GM19240 (cell line): ENCODE measurements around the gene GRID1.
"Not testable (repeated sequence)": the region's sequence is repeated elsewhere in the genome, so short reads cannot be mapped to it uniquely, and the experiment has no call there.

Experiments used
- DNase-seq: peaks from one replicate; pipeline ENCODE4 v3.0.0; 2011; ENCODE audit warnings: low spot score; ENCODE audit not compliant: insufficient read length

The GRID1 gene

DNA sequence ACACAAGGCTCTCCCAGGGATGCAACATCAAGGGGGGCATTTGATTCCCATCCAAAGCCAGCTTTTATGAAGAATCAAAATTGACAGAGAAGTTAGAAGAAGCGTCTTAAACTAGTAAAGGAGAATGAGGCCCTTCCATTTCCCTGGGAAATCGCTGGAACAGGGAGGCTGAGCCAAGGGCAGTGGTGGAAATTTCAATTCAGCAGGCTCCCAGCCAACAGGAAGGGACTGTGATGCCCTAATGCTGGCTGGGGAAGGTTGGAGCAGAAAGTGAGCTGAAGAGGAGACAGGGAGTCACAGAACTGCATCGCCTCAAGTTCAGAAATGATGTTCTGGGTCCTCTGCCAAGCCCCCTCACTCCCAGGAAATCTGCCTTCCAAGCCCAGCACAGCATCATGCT, 517.3 kb downstream of the GRID1 start:
- no peak for DNase-seq

DNA sequence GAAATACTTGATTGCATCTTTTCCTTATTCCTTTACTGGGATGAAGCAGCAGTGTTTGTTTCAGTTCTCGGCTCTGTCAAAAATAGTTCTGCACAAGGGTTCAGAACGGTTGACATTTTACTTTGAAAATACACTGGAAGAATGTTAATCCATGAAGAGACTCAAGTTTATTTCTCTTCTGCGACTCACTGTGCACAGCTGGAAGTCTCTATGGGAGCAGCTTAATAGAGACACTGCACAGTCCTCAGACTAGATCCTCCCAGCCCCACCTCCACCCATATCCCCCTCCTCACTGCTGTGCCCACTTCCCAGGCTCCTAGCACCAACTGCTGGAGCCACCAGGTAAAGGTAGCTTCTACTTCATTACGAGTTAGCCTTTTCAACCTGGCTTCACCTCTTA, 517.8 kb downstream of the GRID1 start:
- DNase-seq = no peak

DNA sequence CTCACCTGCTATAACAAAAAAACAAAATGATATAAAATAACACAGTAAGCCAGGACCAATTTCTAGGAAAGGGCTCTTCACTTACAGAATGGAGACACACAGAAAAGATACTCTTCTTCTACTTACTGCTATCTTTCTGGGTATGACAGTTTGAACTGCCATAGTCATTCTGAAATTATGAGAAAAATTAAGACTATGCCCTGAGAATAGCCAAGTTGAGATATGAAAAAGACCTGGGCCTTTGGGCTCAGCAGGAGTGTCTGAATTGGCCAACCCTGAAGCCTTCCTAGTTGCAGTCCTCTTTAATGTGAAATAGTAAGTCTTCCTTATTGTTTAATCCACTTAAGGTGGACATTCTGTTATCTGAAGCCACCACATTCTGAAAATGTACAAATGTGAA, 519.5 kb downstream of the GRID1 start:
- no peak for DNase-seq

DNA sequence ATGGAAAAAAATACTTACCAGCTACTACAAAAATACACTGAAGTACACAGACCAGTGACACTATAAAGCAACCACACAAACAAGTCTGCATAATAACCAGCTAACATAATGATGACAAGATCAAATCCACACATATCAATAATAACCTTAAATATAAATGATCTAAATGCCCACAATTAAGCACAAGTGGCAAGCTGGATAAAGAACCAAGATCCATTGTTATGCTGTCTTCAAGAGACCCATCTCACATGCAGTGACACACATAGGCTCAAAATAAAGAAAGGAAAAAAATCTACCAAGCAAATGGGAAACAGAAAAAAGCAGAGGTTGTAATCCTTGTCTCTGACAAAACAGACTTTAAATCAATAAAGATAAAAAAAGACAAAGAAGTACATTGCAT, 527.9 kb downstream of the GRID1 start:
- DNase-seq = not testable (repeated sequence)

DNA sequence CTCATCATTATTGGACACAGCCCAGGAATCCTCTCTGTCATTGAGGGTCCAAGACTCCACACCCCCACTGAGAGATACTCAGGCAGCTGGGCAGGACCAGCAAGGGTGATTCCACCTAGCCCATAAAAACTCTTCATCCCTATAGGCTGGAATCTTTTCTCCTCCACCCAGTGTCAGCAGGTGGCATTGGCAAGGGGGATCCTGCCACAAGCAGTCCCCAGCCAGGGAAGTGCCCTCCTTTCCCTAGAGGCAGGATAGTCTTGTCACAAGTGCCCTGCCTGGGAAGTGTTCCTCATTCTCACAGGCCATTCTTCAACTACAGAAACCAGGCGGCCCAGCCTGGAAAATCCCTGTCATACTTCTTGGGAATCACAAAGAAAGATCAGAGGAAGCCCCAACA, 533.6 kb downstream of the GRID1 start:
- DNase-seq = no peak

DNA sequence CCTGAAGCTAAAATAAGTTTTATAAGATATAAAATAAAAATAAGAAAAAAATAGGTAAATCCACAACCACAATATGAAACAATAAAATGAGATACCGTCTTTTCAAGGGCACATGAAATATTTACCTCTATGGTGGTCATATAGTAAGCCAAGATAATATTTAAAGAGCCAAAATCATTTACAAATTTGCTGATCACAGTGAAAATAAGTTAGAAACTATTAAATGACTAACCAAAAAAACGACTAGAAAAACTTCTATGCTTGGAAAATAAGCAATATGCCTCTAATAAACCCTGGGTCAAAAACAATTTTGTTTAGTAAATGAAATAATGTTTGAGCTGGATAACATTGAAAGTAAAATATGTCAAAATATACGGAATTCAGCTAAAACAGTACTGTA, 535.2 kb downstream of the GRID1 start:
- no peak for DNase-seq

DNA sequence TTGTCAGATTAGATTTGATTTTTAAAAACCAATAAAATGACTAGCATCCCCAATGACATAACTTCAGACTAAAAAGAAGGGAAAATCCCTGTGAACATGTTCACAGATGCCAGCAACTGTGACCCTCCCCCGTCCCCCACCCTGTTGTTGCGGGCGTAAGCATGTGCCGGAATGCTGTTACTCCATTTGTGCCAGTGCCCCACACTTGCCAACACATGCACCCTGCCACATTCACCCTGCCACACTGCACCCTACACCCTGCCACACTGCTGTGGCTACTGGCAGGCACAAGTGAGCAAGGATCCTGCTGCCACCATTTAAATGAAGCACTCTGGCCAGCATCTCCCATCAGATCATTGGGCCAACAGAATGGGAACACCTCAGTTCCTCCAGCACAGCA, 540.2 kb downstream of the GRID1 start:
- no peak for DNase-seq

DNA sequence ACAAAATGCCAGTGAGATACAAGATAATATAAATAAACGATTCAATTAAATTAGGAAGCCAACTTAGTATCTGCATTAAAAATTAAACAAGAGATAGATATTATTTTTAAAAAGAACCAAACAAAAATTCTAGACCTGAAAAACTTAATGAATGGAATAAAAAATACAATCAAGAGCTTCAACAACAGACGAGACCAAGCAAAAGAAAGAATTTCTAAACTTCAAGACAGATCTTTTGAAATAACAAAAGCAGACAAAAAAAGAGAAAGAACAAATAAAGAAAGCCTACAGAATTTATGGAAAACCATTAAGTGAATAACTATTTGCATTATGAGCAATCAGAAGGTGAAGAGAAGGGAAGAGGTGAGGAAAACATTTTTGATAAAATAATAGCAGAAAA, 555.2 kb downstream of the GRID1 start:
- no peak for DNase-seq

DNA sequence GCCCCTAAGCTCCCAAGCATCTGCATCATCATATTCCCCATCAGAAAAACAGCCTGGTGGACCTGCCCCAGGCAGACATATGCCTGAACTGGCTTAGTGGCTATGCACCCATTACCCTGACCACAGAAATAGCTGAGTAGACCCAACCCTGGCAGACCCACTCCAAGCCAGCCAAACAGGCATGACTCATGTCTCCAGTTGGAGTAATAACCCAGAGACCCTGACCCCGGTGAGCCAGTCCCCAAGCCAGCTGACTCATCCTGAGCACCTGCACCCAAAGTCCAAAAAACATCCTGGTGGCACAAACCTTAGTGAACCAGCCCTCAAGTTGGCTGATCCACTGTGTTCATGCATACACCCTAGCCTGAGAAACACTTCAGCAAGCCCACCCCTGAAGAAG, 555.9 kb downstream of the GRID1 start:
- no peak for DNase-seq

DNA sequence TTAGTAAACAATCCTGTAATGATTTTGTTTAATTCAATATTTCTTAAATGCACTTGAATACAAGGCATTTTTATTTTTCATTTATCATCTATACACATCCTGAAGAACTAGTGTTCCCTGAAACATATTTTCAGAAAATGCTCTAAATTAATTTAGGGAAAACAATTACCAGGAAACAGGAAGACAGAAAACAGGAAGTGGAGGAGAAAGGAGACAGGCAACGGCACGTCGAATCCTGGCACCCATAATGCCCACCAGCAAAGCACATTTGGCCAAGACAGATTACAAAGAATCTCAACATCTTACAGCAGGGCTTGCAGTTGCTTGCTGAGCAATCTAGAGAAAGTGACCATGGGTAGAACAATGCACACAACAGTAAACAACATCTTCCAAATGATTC, 571.1 kb downstream of the GRID1 start:
- no peak for DNase-seq

DNA sequence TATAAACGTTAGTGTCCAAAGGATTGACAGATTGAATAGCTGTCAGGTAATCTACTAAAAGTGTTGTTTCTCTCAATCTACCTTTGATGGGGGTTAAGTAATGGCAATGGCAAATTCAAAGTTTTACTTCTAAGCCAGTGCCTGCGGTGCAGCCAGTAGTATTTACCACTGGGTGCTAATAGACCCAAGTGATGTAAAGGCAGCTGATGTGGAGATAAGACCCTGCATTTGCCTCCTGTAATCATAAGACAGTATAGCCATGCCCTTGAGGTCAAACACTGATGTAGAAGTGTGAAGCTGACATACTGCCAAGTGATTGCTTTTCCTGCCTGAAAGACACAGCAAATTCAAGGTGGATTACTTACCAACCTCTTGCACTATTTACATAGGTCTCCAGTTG, 572.0 kb downstream of the GRID1 start:
- DNase-seq = no peak

DNA sequence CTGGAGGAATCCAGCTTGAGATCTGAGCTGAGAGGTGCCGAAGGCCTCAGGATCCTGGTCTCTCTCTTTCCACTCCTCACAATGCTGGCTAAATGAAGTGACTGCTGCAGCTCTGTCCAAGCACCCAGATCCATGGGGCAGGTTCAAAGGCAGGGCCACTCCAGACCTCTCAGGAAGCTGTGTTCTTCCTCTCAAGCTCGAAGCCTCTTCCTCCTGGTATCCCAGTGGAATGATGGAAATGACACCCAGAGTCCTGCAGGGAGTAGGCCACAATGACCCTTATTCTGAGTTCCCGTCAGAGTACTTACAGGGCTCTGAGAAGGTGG, 574.1 kb downstream of the GRID1 start:
- no peak for DNase-seq

DNA sequence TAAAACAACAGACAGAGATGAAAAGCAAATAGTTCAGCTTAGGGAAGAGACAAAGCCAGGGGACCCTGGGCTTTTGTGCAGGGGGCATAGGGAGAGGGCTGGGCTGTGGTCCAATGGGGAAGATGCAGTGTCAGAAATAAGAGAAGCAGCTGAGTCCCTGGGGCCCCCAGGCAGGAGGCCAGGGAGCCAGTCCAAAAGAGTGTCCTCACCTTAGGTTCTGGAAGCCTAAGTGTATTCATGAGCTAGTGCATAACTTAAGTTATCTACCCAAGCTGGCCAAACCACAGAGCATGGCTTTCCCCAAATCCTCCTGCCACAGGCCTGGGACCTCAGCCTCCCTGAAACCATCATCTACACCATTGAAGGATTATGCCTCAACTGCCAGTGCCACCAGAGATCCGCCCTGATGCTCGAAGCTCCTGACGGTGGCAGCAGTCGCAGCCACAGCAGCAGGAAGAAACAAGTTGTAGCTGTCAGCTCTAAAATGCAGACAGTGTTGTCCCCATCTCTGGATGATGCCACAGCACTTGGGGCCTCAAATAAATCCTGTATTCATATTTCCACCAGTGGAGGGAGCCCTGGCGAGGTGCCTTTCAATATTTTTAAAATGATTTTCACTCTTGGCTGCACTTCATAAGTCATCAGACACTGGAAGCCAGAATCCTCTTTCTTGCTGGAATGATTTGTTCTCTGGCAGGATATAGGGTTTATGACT, 574.6 kb downstream of the GRID1 start:
- DNase-seq = no peak

DNA sequence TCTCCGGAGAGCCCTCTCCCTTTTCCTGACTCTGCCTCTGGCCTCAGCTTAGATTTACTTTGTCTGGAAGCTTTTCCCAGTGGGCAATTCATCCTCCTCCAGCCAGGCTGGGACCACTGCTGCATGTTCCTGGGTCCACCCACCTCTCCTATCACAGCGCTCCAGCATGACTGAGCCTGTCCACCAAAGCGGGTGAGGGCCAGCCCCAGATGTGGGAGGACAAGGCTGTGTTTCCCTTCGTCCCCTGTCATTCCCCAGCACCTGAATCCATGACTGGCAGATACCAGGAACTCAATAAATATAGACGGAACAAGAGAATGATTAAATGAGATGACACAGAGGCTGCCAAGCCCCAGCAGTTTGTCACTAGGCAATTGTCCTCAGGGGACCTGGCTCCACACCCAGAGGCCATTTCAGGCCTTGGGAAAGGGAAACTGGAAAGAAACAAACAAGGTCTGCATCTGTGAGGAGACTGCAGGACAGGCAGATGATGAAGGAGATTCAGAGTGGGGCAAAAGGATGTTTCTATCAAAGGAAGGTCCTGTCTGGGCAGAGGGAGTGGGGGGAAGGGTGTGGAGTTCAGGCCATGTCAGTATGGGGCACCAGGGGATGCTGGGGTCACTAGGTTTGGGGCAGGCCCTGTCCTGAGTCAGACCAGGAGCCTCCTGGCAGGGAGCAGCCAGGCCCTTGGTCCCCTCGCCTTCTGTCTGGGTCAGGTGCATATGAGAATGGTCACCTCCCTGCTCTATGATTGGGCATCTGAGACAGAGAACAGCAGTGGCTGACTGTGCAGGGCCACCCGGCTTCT, 576.4 kb downstream of the GRID1 start:
- no peak for DNase-seq

DNA sequence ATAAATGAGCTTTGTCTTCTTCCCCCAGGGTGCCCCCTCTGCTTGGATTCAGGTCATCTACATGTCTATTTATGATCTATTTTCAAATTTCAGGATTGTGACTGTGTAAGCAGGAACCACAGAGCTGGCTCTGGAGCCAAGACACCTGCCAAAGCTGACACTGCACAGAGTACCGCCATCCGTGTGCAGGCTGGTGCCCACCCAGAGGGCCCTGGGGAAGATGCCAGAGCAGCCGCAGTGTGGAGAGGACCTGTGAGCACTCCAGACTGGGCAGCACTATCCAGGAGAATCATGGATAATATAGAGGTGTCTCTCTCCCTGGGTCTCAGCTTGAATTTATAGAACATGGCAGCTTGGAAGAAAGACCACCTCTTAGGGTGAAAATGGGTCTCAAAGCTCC, 577.5 kb downstream of the GRID1 start:
- no peak for DNase-seq

DNA sequence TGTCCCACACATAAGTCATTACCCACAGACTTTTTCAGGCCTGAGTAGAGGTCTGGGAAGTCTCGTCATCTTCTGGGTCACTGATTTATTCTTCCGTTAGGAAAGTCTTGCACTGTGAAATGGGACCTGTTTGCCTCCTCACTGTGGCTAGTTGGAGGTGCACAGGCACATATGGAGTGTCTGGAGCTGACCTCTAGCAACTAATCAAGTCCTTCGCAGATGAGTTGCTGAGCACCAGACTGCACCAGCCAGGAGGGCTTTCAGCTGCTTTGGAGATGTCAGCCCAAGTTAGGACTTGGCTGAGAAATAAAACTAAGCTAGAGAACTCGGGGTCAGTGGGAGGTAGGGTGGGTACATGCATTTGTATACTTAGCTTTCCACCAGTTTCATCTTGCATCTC, 578.0 kb downstream of the GRID1 start:
- no peak for DNase-seq

DNA sequence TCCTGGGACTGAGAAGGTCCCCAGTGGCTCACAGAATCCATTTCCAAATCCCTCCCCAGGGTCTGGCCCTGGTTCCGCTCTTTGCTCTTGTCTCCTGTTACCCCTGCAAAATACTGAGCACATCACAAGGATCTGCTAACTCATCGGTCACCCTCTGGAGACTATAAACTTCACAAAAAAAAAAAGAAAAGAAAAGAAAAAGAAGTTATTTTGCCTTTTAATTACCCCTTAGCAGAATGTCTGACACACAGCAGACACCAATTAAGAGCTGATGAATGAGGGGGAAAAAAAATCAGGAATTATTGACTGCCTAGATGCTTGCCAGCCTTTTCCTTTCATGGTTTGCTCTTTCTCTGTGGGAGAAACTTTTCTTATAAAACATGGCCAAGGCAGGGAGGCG, 578.7 kb downstream of the GRID1 start:
- no peak for DNase-seq

DNA sequence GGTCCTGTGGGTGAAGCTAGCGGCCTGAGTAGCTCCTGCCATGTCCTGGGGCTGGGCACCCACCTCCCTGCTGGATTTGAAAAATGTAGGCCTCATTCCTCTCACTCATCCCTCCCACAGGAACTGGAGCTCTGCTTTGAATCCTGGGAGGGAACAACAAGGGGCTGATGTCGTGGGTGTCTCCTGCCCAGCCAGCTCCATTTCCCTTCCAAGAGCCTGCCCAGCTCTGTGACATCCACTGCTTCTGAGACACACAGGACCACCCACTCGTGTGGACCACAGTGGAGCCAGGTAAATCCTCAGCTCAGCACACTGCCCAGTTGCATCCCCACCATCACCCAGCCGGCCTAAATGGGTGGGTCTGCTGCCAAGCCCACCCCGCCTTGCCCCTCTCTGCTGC, 579.2 kb downstream of the GRID1 start:
- no peak for DNase-seq

DNA sequence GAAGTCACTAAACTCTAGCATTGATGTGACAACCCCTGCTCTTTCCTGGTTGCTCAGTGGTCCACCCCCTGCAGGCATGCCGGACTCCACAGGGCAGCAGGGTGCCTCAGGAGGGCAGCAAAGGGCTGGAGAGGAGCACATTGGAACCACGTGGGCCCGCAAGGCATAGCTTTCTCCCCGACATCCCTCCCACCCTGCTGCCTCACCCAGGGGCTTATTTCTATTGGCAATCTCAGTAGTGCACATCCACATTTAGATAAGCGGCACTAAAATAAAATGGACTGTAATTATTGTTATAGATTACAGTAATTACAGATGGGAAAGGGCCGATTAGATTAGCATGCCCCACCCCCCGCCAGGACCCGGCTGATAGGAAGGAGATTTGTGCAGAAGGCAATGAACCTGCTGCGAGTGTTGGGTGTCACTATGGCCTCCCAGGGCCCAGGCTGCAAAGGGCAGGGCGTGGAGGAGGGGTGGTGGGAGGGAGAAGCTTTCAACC, 580.1 kb downstream of the GRID1 start:
- no peak for DNase-seq

DNA sequence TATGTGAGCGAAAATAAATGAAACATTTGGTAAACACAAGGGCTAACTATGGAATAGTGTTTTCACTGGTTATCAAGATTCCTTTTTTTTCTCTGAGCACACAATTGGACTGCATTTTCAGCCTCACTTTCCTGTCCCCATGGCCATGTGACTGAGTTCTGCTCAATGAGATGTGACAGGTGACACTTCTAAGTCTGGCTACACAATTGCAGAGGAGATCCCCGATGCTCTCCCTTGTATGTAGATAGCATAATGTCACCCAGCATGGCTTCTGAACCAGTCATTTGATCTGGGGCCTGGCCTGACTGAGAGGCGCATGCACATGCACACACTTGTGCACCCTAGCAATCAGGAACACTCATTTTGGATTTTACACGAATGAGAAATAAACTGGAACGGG, 581.8 kb downstream of the GRID1 start:
- no peak for DNase-seq

DNA sequence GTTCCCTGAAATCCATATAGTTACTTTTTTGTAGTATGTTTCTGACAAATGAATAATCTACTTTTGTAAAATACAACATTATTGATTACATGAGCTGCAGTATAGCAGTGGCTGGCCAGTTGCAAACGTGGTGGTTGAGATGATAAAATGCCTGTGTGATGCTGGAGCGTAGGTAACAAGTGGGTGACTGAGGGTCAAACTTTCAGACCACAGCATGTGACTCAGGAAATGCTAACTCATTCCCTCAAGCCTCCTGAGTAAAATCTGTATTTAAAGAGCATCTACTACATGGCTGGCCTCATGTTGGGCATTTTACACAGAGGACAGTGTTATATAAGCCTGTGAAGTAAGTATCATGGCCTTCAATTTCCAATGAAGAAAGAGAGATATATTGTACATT, 585.2 kb downstream of the GRID1 start:
- DNase-seq = no peak

DNA sequence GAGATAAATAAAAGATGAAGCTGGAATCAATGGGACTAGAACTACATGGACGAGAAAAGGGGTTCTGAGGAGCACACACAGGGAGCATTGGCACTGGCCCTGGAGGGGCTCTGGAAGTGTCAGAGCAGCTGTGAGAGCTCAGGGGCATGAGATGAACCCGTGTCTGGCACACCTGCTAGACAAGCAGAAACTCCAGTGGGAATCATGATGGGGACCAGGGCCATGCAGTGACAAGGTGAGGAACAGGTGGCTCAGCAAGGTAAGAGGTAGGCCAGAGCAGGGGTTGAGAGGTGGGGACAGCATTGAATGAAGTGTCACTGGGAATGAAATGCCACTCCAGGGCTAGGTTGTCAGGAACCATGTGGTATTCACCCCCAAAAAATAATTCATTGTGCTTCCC, 588.5 kb downstream of the GRID1 start:
- DNase-seq = no peak

DNA sequence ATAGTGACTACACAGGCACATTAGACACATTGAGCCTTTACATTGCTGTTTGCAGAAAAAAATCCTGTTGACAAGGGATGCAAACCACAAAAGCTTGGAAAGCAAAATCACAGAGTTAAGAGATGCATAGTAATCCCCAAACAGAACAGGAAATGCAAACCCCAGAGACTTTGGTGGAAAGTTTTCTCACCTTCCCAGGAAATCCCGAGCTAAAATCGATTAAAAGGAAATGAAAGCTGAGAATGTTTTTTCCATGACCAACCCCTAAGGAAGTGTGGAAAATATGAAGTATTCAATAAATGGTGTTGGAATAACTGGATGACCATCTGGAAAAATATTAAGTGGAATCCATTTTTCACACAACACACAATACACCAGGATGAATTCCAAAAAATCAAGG, 598.7 kb downstream of the GRID1 start:
- DNase-seq = no peak
